ENCODE data around the gene DHTKD1.

GRCh38 chr10:12019283-12019971 lies 49.3 kb upstream of the DHTKD1 start:
- TF ChIP-seq, protein P1, sequence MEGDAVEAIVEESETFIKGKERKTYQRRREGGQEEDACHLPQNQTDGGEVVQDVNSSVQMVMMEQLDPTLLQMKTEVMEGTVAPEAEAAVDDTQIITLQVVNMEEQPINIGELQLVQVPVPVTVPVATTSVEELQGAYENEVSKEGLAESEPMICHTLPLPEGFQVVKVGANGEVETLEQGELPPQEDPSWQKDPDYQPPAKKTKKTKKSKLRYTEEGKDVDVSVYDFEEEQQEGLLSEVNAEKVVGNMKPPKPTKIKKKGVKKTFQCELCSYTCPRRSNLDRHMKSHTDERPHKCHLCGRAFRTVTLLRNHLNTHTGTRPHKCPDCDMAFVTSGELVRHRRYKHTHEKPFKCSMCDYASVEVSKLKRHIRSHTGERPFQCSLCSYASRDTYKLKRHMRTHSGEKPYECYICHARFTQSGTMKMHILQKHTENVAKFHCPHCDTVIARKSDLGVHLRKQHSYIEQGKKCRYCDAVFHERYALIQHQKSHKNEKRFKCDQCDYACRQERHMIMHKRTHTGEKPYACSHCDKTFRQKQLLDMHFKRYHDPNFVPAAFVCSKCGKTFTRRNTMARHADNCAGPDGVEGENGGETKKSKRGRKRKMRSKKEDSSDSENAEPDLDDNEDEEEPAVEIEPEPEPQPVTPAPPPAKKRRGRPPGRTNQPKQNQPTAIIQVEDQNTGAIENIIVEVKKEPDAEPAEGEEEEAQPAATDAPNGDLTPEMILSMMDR (IDR thresholded peaks at IDR 0.05): no peak
- TF ChIP-seq POLR2AphosphoS5 (IDR thresholded peaks at IDR 0.05): no peak

Data from breast epithelium (tissue), 3 donors.